Cardiac fibroblast (primary cell): ENCODE results near the gene ROR2.
A peak's percentile ranks its signal among the peaks of the same experiment; 100 is the strongest.

ENCODE experiments used
- DNase-seq, 2 donors: peaks; one replicate each; pipeline versions ENCODE4 v3.0.0 to v3.0.0-alpha.2; 2010; ENCODE audit warnings: low read depth in 2 of 2
- H3K4me3 ChIP-seq, 2 donors: replicated peaks in 1 of 2; 1 replicate in 1 of 2; 2 replicates in 1 of 2; pipeline ENCODE4 v1.5.1; 2011; ENCODE audit warnings: low read depth in 2 of 2, low read length in 2 of 2, mild to moderate bottlenecking in 2 of 2, moderate library complexity in 1 of 2
- CTCF ChIP-seq: IDR thresholded peaks from one replicate; pipeline ENCODE4 v1.5.1; 2011; ENCODE audit warnings: low read depth, mild to moderate bottlenecking, low read length, inconsistent platforms

ROR2 gene

GRCh38 chr9:91944711-91945110 lies 5.3 kb downstream of the ROR2 start:
- no peak for TF ChIP-seq CTCF
- no peak overlapping the region for H3K4me3 ChIP-seq
- no peak for DNase-seq

- no peak overlapping the region for H3K4me3 ChIP-seq
- TF ChIP-seq CTCF = no peak
- DNase-seq = peak in 1 of 2 donors; percentile 39
Measured at GRCh38 chr9:91943478-91944470, 6.3 kb downstream of the ROR2 start.

GRCh38 chr9:91942201-91942600 lies 7.8 kb downstream of the ROR2 start:
- DNase-seq = no peak
- no peak overlapping the region for H3K4me3 ChIP-seq
- no peak for TF ChIP-seq CTCF

- no peak for DNase-seq
- no peak for TF ChIP-seq CTCF
- no peak overlapping the region for H3K4me3 ChIP-seq
Measured at GRCh38 chr9:91939978-91940377, 10.1 kb downstream of the ROR2 start.

GRCh38 chr9:91937727-91938126 lies 12.3 kb downstream of the ROR2 start:
- no peak for TF ChIP-seq CTCF
- no peak overlapping the region for H3K4me3 ChIP-seq
- DNase-seq = no peak

- no peak for TF ChIP-seq CTCF
- DNase-seq = no peak
- no peak overlapping the region for H3K4me3 ChIP-seq
Measured at GRCh38 chr9:91937056-91937455, 13.0 kb downstream of the ROR2 start.
